GM21619 (cell line): ENCODE data around the gene ABI3BP.
A peak's percentile ranks its signal among the peaks of the same experiment; 100 is the strongest.

ENCODE experiments used
- ATAC-seq: cut with Tn5 transposase; IDR thresholded peaks from one replicate; pipeline ENCODE4 v1.9.1; 2021; ENCODE audit not compliant: unreplicated experiment

Gene ABI3BP

DNA sequence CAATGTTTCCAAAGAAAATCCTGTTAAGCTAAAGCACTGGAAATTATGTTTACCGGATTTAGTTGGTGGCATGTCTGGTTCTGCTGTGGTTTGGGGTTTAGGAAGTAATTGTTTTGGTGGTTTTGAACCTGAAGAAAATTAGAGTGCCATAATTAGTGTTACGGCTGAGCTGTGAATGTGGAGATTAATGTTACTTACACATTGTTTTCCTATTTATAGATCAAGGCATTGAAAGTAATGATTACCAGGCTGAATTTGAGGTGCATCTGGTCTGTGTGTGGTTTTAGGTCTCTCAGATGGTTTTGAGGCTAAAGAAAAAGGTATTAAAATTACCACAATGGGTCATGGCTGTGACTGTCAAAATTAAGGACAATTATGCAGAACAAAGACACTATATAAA, 155.1 kb downstream of the ABI3BP start:
- no peak for ATAC-seq

DNA sequence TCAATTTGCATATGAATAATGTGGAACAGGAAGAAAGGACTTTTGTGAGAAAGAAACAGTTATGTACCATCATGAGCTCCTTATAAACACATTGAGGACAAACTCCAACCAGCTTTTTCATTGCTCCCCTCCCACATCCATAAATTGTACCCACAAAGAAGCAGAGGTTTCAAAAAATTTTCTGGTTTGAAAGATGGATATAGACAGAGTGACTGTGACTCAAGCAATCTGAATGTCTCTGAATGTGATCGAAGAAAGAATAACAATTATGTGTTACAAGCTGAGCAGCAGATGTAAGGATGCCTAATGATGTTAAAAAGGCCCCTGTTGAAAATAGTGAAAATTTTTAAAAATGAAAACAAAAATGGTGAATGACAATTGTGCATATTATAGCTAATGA, 156.6 kb downstream of the ABI3BP start:
- ATAC-seq, result no peak

DNA sequence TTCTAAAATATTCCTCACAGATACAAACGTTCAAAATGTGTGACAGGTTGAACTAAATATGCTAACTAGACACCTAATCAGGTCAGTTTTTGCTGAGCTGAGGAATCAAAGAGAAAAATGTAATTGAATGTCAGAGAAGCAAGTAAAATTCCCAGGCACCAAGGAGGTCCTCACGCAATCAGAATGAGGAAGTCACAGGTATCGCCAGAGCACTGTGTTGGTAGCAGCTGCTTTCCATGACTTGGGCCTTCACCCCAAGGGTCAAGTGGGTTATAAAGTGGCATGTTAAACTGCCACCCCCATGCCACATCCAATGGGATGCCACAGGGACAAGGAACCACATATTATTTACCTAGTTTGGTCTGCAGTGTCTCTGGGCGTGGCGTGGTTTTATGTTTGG, 158.9 kb downstream of the ABI3BP start:
- no peak for ATAC-seq

DNA sequence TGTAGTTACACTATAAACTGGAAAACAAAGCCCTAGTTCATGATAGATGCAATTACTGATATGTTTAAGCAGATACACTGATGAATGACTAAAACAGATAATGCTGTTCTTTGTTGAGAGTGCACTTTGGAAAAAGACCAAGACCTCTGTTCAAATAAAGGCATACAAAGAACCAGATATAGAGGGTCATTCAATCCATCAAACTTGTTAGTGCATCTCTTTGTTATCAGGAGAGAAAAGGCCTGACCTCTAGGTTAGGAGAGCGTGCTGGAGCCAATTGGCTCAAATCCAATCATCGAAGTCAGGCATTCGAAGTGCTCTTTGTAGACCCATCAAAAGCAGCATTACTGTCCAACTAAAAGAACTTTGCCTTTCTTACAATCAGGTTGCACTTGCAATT, 159.7 kb downstream of the ABI3BP start:
- ATAC-seq, result no peak

DNA sequence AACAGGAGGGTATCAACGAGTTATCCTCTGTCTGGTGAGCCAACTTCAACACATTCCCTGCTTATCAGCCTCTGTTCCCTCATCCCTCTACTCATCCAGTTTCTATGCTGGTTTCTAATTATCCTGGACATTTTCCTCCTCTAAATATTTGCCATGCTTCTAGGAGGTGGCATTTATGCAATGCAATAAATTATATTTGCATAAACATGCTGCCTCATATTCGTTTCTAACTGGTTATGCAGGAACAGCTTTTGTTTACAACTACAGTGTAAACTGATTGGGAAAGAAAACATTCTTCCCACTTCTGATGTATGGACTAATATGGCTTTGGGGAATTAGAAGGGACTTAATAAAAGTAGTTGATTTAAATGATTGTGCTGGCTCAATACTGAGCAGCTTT, 161.6 kb downstream of the ABI3BP start:
- ATAC-seq, result no peak

DNA sequence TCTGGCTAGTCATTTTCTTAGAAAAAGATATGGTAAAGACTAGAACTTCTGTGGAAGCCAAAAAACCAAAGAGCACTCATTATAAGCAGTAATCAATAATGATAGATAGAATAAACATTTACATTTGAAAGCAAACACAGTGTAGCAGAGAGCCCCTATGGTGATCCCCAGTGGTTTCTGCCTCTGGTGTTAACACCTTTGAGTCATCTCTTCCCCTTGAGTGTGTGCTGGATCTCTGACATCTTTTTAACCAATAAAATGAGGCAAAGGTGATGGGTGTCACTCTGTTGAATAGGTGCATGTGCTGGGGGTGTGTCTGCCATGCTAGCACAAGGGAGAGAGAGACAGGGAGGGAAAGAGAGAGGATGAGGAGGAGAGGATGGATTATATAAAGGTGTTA, 162.3 kb downstream of the ABI3BP start:
- no peak for ATAC-seq

DNA sequence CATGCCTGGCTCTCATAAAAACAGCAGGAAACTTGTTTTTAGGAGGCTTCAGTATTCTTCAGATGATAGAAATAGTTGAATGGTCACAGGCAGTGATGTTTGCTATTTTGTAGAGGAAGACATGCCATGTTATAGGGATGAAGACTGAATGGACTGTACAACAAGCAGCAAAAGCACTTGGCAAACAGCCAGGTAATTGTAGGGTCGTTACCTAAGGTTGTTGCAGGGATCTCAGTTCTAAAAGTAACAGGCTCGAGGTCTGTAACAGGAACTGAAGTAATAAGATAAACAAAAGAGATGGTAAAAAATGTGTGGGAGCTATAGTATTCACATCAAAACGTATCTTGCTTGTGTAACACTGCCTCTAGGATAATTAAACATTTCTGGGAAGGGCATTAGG, 167.6 kb downstream of the ABI3BP start:
- no peak for ATAC-seq

DNA sequence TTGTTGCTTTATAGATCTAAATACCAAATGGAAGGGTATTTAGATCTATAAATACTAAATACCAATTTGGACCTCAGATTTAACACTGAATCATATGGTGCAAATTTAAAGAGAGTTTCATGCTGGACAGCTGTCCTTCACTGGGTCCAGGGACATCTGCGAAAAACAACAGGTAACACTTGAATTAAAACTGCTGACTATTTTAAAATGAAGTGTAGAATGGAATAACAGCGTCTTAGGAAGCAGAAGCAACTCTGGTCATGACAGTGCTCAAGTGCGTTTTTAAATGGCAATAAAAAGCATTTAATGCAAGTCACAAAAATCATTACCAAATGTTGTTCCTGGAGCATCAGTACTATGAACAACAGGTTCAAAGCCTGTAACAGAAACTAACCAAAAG, 177.6 kb downstream of the ABI3BP start:
- no peak for ATAC-seq

DNA sequence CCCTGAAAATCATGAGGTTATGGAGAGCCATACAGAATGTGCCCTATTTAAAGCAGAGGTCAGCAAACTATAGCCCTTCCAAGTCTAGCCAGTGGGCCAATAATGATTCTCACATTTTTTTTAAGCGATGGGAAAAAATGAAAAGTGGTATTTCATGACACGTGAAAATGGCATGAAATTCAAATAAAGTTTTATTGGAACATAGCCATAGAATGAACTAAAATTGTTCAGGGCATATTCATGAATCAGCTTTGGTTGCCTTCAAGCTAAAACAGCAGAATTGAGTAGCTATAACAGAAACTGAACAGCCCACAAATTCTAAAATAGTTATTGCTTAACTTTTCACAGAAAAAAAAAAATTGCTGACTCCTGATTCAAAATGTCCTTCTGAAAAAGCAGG, 179.4 kb downstream of the ABI3BP start:
- ATAC-seq, result no peak

DNA sequence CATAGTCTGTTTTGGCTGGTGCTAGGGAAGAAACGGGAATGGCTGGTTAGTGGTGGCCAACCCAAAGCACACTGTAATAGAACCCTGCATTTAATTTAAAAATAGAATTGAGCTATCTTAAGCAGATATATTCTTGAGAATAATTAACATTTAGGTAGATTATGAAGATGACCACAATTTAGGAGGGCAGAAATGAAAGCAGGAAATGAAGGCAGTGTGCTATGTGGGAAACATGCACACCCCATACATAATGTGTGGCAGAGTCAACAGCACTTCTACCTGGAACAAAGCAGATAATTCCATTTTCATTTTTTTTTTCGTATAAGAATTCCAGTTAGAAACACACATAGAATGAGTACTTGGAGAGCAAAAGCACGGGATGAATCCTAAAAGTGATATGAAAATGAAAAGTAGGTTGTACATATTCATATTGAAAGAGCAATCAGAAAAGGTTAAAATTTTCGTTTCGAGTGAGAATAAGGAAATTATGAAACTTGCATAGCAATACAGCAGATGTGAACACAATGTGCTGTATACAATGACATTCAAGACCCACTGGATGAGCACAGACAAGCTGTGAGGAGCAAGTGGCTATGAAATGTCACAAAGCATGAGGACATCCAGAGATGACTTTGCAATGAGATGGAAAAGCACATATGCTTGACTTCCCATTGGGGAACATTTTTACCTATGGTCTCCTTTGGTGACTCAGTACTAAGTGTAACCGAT, 181.3 kb downstream of the ABI3BP start:
- ATAC-seq, result peak; percentile 62

DNA sequence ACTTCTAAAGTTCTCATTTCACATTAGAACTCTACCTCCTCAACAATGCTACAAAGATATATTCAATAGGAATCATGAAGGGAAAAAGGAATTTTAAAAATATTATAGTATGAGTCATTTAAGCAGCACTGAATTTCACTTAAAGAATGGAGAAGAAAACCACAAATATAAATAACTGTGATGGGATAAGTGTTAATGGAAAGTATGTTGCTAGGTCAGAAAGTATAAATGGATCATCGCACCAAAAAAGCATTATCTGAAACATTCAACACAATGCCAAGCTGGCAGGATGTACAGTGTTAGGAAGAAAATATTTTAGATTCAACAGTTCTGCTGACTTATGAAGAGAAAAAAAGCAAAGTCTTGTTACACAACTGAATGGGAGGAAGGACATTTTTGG, 182.6 kb downstream of the ABI3BP start:
- no peak for ATAC-seq

DNA sequence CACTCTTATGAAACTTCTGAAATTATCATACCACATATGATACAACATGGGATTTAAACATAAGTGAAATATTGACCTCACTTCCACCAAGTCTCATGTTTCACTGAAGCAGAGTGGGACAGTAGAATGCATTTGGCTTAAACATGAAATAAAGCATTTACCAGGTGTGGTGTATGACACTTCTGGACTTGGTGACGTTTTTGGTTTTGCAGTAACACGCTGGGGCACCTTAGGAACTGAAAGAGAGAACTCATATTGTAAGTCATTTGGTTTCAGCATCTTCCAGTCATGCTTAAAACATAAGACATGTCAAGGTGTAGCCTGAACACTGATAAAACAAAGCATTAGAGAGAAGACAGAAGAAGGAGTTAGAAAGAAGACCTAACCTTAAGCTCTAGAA, 188.6 kb downstream of the ABI3BP start:
- ATAC-seq, result no peak

DNA sequence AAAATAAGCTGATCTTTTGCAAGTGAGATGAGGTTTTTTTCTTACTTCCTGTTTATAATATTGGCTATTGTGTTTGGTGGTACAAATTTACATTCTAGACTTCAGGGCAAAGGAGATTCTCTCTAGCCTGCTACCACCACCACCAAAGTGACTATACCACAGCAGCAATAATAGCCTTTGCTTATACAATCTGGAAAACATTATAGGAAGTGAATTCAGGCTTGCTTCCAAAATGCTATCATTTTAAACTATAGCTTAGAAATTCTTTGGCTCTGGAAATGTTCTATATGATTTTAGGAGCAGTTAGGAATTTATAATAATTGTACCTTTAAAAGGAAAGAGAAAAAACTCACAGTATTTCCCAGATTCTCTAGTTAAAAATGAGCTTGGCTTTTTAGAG, 189.5 kb downstream of the ABI3BP start:
- ATAC-seq, result no peak

DNA sequence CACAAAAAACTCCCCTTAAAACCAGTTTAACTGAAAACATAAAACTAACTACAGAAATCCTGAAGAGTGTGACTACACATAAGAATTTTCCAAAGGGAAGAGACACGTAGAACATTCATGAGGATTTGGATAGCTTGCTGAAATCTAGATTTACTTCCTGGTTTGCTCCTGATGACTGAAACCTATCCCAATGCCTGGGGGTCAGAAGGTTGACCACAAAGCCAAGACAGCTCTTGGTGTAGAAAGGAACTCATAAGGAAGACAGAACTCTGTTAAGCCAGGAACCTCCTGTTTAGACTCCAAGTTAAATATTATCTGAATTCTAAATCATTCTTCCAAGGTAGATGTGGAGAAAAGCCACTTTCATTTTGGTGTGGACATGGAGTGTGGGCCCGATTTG, 191.1 kb downstream of the ABI3BP start:
- no peak for ATAC-seq

DNA sequence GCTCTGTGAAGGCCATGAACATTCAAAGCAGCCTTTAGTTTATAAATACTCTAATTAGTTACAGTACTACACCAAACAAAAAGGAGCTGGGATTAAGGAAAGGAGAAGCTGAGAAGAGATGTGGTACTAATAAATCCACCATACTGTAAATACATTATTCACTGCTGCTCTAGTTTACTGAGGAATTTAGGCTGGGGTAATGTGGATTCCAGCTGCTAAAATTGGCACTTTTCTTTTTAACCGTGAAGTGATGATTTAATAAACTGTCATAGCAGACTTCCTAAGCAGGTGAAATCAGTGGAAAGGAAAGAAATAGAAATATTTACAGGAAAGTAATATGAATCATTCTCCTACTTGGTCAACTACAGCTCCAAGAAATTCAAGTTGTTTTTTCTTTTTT, 195.2 kb downstream of the ABI3BP start:
- ATAC-seq, result no peak

DNA sequence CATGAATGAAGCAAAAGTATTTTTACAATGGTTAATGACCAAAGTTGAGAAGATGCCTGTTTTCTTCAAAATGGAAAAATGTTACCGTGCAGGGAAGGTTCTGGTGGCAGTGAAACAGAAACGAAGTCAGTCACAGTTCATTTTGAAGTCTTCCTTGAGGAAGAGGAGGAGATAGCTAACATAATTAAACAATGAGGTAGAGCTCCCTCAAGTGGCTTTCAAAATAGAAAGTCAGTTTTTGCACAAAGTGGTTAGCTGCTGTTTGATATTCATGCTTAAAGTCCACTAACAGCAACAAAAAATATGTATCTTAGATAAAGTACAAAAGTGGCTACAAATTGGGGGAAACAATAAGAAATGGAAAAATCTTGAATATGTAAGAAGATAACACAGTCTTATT, 196.7 kb downstream of the ABI3BP start:
- no peak for ATAC-seq

DNA sequence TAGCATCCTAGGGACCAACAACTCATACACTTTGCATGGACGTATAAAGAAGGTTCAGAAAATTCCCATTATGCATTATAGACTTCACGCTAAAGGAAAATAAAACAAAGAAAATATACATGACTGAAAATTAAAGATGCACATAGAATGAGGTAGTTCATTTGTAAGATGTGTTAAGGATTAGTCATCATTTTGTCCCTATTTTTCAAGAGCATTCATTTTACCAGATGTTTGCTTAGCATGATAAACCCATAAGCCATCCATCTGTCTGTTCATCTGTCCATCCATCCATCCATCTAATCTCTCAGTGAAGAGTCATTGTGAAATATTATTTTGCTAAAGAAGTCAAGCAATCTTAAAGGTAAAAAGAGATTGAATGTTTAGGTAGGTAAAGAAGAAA, 203.6 kb downstream of the ABI3BP start:
- no peak for ATAC-seq

DNA sequence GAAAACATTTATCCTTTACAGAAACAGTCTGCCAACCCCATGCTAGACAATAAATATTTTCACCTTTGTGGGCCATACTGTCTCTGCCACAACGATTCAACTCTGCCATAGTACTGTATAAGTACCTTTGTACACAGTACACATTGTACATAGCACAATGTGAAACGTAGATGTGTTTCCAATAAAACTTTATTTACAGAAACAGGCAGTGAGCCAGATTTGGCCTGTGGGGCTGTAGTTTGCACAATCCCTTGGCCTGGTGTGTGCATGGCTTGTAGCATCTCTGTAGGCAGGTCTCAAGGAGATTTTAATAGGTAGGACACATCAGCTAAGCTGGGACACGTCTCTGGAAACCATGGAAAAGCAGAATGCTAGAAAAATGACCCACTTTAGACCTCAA, 209.6 kb downstream of the ABI3BP start:
- ATAC-seq, result no peak

DNA sequence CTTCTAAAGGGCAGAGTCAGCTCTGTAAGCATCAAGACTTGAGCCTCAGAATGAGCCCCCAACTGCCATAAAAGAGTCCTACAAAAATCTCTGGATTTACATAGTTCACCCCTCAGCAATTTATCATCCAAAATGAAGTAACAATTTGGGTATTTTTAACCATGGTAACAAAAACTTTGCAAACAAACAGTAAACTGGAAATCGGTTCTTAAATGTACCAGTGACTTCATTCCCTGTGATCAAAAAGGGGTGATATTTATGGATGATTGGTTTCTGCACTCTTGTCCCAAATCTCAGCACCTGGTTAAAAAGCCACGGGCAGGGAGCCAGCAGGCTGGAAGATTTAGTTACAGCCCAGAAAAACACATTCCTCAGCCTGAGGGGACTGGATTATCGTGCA, 210.3 kb downstream of the ABI3BP start:
- ATAC-seq, result no peak

DNA sequence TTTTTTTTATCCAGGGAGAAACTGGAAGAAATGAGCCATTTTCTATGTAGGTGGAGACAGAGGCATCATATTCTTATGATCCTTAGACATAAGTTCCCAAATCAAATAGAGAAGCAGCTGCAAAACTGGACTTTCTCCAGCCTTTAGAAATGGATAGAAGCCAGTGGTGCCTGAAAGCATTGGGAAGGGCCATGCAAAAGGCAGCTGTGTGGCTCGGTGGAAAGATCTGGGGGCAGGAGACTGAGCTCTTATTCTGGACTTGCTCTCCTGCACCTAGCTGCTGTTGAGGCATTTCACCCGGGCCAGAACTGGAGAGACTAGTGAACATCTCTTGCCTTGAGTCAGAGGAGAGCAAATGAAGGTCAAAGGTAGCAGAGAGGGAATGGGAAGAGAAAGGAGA, 210.9 kb downstream of the ABI3BP start:
- no peak for ATAC-seq

DNA sequence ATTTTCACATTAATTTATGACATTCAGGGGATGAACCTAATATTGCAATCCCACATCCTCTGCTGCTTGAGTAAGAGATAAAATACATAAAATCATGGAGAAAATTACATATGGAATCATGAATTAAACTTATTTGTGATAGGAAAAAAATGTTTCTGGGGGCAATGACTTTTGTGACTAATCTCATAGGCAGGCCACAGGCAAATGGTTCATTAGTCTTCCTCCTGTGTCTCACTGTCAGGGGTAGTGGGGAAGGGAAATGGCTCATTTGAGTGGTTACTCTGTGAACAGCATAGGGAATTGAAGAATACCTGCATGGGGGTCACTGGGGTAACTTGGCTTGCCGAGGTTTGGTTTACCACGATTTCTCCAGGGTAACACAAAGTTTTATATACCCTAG, 211.9 kb downstream of the ABI3BP start:
- no peak for ATAC-seq

DNA sequence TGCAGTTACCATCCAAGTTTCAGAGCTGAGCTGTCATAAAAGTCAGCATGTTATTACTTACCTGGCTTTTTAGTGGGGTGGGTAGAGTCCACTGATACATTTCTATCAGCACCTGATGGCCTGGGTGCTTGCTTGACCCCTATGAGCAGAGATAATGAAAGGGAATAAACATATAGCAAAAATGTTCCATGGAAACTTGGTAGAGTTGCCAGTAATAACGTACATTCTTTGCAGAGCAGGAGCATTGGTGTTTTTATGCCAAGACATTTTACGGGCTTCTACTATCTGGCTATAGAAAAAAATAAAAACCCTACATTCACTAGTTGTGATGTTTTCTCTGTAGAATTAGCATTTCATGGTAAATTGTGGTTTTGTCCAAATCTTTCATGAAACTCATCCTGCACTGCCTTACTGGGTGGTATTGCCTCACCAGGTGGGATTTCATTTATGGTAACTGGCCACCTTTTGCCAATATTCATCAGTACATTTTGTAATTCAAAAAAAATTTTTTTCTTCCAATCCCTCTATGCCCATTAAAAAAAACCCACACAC, 213.1 kb downstream of the ABI3BP start:
- no peak for ATAC-seq

DNA sequence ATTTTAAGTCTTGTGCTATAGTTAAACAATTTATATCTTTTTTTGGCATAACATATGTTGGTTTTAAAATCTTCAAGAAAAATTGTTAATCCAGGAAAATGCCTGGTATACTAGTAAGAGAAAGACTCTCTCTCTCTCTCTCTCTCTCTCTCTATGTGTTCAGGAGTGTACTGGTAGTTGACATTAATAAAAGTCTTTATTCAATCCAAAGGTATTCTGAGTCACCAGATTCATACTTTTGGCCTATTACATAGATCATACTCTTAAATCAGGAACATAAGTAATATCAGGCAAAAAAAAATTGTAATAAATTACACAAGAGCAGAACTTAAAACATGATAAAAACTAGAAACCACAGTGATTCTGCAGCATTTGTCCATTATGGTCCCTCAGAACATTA, 213.7 kb downstream of the ABI3BP start:
- no peak for ATAC-seq
